Type B pancreatic cell (in vitro differentiated cells): ENCODE measurements around the gene JAG2. TPM values are rescaled to one million over a fixed set of nuclear protein-coding genes. Genes with fewer than 3 reads are reported as not detected.

ENCODE experiments used
- DNase-seq: peaks from one replicate; pipeline ENCODE4 v3.0.0; 2021; ENCODE audit warnings: mixed read lengths; ENCODE audit not compliant: unreplicated experiment; ENCODE audit errors: extremely low spot score
- H3K27ac Mint-ChIP-seq: 2 replicates; pipeline ENCODE4 v1.8.0; 2021; ENCODE audit warnings: mild to moderate bottlenecking, mixed read lengths
- H3K27me3 Mint-ChIP-seq: 2 replicates; pipeline ENCODE4 v1.8.0; 2021; ENCODE audit warnings: mixed read lengths
- H3K36me3 Mint-ChIP-seq: 2 replicates; pipeline ENCODE4 v1.8.0; 2021; ENCODE audit warnings: mixed read lengths
- H3K4me1 Mint-ChIP-seq: one replicate; pipeline ENCODE4 v1.8.0; 2021; ENCODE audit warnings: mixed read lengths; ENCODE audit not compliant: unreplicated experiment
- H3K4me3 Mint-ChIP-seq: 2 replicates; pipeline ENCODE4 v1.8.0; 2021; ENCODE audit warnings: mild to moderate bottlenecking, mixed read lengths
- H3K9me3 Mint-ChIP-seq: 2 replicates; pipeline ENCODE4 v1.8.0; 2021; ENCODE audit warnings: mixed read lengths
- CTCF ChIP-seq: fragments of 200-600 bp; sonication (generic); conservative IDR thresholded peaks from 2 replicates; pipeline ENCODE4 v1.5.0; 2021; ENCODE audit warnings: antibody characterized with exemption, mild to moderate bottlenecking
- total RNA-seq: library from RNA; stranded (reverse); gene quantifications from 2 replicates; pipeline ENCODE4 v1.2.1, GENCODE V29; 2021; ENCODE audit warnings: low replicate concordance

Gene JAG2
- total RNA-seq, 1 donor from 2014 or later: 16.5 TPM

- H3K27ac Mint-ChIP-seq: peak overlapping the region; percentile 43
- peak; percentile 53 for TF ChIP-seq CTCF
- H3K4me3 Mint-ChIP-seq: no peak overlapping the region
These were observed 30.0 kb upstream of the JAG2 start for GRCh38 chr14:105198588-105198987.

GRCh38 chr14:105197211-105197641, 28.6 kb upstream of the JAG2 start:
- H3K27ac Mint-ChIP-seq: no peak overlapping the region
- no peak overlapping the region for H3K4me3 Mint-ChIP-seq
- no peak for DNase-seq
- no peaks in the 10 kb centered on the region for H3K4me1 Mint-ChIP-seq
- H3K36me3 Mint-ChIP-seq: no peaks in the 10 kb centered on the region
- H3K9me3 Mint-ChIP-seq: no peaks in the 10 kb centered on the region
- TF ChIP-seq CTCF: no peak
- peaks cover 14% of the 10 kb centered on the region for H3K27me3 Mint-ChIP-seq

More at GRCh38 chr14:105198588-105198987, 30.0 kb upstream of the JAG2 start:
- peaks cover 14% of the 10 kb centered on the region for H3K27me3 Mint-ChIP-seq
- DNase-seq: no peak
- H3K36me3 Mint-ChIP-seq: no peaks in the 10 kb centered on the region
- H3K9me3 Mint-ChIP-seq: no peaks in the 10 kb centered on the region
- no peaks in the 10 kb centered on the region for H3K4me1 Mint-ChIP-seq

GRCh38 chr14:105196265-105196960, 27.8 kb upstream of the JAG2 start:
- DNase-seq: no peak
- TF ChIP-seq CTCF: no peak
- H3K4me1 Mint-ChIP-seq: no peaks in the 10 kb centered on the region
- H3K4me3 Mint-ChIP-seq: no peak overlapping the region
- H3K9me3 Mint-ChIP-seq: no peaks in the 10 kb centered on the region
- no peaks in the 10 kb centered on the region for H3K36me3 Mint-ChIP-seq
- H3K27me3 Mint-ChIP-seq: peaks cover 14% of the 10 kb centered on the region
- no peak overlapping the region for H3K27ac Mint-ChIP-seq

- TF ChIP-seq CTCF: no peak
- no peaks in the 10 kb centered on the region for H3K36me3 Mint-ChIP-seq
- no peaks in the 10 kb centered on the region for H3K9me3 Mint-ChIP-seq
- no peaks in the 10 kb centered on the region for H3K4me1 Mint-ChIP-seq
- no peak for DNase-seq
- H3K27ac Mint-ChIP-seq: no peak overlapping the region
- peaks cover 14% of the 10 kb centered on the region for H3K27me3 Mint-ChIP-seq
- no peak overlapping the region for H3K4me3 Mint-ChIP-seq
These were observed 27.1 kb upstream of the JAG2 start for GRCh38 chr14:105195522-105196264.

GRCh38 chr14:105195051-105195450, 26.5 kb upstream of the JAG2 start:
- TF ChIP-seq CTCF: no peak
- Mint-ChIP-seq H3K9me3 (no peaks in the 10 kb centered on the region), H3K27me3 (peaks cover 14% of the 10 kb centered on the region), H3K36me3 (no peaks in the 10 kb centered on the region), H3K27ac (no peak overlapping the region), H3K4me3 (no peak overlapping the region), H3K4me1 (no peaks in the 10 kb centered on the region)
- DNase-seq: no peak
